HCT116 (cell line): Measurements from ENCODE around the gene CDH13. TPM values are rescaled to one million over a fixed set of nuclear protein-coding genes. Genes with fewer than 3 reads are reported as not detected.

Experiments used
- ATAC-seq: fragments of 200-7000 bp; cut with Tn5 transposase; 2 replicates; pipeline ENCODE4 v1.9.1; 2020; ENCODE audit warnings: mild to moderate bottlenecking, moderate library complexity
- BruUV-seq: library from RNA; stranded (reverse); fragments of 400-500 nt; replicated peaks from 2 replicates; lab custom pipeline; 2021; lab: Mats Ljungman, UMichigan
- CTCF ChIA-PET: fragments of 300-600 bp; sonication (Branson Sonifier 250); formaldehyde crosslinking; loops from one replicate; lab custom pipeline; 2021; ENCODE audit warnings: antibody characterized with exemption; lab: Charles Lee
- POLR2A ChIA-PET: fragments of 300-600, 350-600 bp; sonication (Branson Sonifier 250); formaldehyde crosslinking; loops from one replicate; lab custom pipeline; 2021; ENCODE audit warnings: antibody characterized with exemption; lab: Charles Lee
- RAD21 ChIA-PET, 2 experiments: fragments of 300-600 bp; sonication (Branson Sonifier 250); formaldehyde crosslinking; loops; one replicate each; lab custom pipeline; 2023; ENCODE audit warnings: low total read pairs in 2 of 2; ENCODE audit not compliant: uncharacterized antibody in 2 of 2, unreplicated experiment in 2 of 2, low non-redundant PET in 1 of 2; lab: Charles Lee
- DNase-seq: peaks from one replicate; pipeline ENCODE4 v3.0.0-alpha.2; 2010; ENCODE audit warnings: low read depth, low spot score
- H2AFZ ChIP-seq: fragments of 200-600 bp; shearing (Covaris generic), sonication (generic); 2 replicates; pipeline ENCODE4 v1.6.1; 2017; ENCODE audit warnings: low read depth, mixed run types, mixed read lengths, antibody characterized with exemption, low read length; ENCODE audit not compliant: poor library complexity, severe bottlenecking
- H3K27ac ChIP-seq: 2 replicates; pipeline ENCODE4 v1.5.1; 2012; ENCODE audit warnings: low read depth, low read length
- H3K27me3 ChIP-seq: fragments of 200-600 bp; sonication (generic); 2 replicates; pipeline ENCODE4 v1.6.1; 2016; ENCODE audit warnings: mixed run types, low read length, mixed read lengths; ENCODE audit not compliant: insufficient read depth
- H3K36me3 ChIP-seq, 2 experiments: fragments of 200-500 bp in 1 of 2; fragments of 200-600 bp in 1 of 2; sonication (Bioruptor generic) in 1 of 2; sonication (generic) in 1 of 2; 2 replicates each; pipeline versions ENCODE4 v1.5.1 to v1.6.1; 2014 to 2016; ENCODE audit warnings: low read length in 2 of 2, inconsistent platforms in 1 of 2, mixed read lengths in 1 of 2, mixed run types in 1 of 2; ENCODE audit not compliant: insufficient read depth in 2 of 2, control insufficient read depth in 1 of 2
- H3K4me1 ChIP-seq, 2 experiments: fragments of 200-600 bp in 1 of 2; sonication (generic) in 1 of 2; 2 replicates each; pipeline versions ENCODE4 v1.5.1 to v1.6.1; 2012 to 2017; ENCODE audit warnings: low read length in 2 of 2, inconsistent platforms in 1 of 2, mild to moderate bottlenecking in 1 of 2, mixed read lengths in 1 of 2, mixed run types in 1 of 2, moderate library complexity in 1 of 2; ENCODE audit not compliant: insufficient read depth in 2 of 2, control insufficient read depth in 1 of 2
- H3K4me2 ChIP-seq: fragments of 200-600 bp; sonication (generic); 2 replicates; pipeline ENCODE4 v1.6.1; 2017; ENCODE audit warnings: mixed run types, low read length, mixed read lengths
- H3K4me3 ChIP-seq, 2 experiments: fragments of 200-600 bp in 1 of 2; sonication (generic) in 1 of 2; replicated peaks in 1 of 2; 2 replicates each; pipeline ENCODE4 v1.5.1; 2011 to 2016; ENCODE audit warnings: low read length in 2 of 2, control low read depth in 1 of 2, low read depth in 1 of 2, mild to moderate bottlenecking in 1 of 2, mixed read lengths in 1 of 2, mixed run types in 1 of 2
- H3K79me2 ChIP-seq: fragments of 200-600 bp; sonication (generic); 2 replicates; pipeline ENCODE4 v1.6.1; 2017; ENCODE audit warnings: mild to moderate bottlenecking, mixed run types, low read length, moderate library complexity, mixed read lengths; ENCODE audit not compliant: insufficient read depth
- H3K9ac ChIP-seq: fragments of 200-600 bp; sonication (generic); 2 replicates; pipeline ENCODE4 v1.6.1; 2016; ENCODE audit warnings: low read length, mixed read lengths
- H3K9me2 ChIP-seq: fragments of 200-600 bp; sonication (generic), shearing (Covaris generic); 2 replicates; pipeline ENCODE4 v1.6.1; 2017; ENCODE audit warnings: mixed run types, mild to moderate bottlenecking, moderate library complexity; ENCODE audit not compliant: insufficient read depth
- H3K9me3 ChIP-seq, 2 experiments: fragments of 200-500 bp in 1 of 2; fragments of 200-600 bp in 1 of 2; sonication (Bioruptor generic) in 1 of 2; sonication (generic) in 1 of 2; 2 replicates each; pipeline ENCODE4 v1.6.1; 2014 to 2017; ENCODE audit warnings: low read length in 2 of 2, mixed read lengths in 2 of 2, inconsistent platforms in 1 of 2, low read depth in 1 of 2, mild to moderate bottlenecking in 1 of 2, mixed run types in 1 of 2, moderate library complexity in 1 of 2; ENCODE audit not compliant: control insufficient read depth in 1 of 2, insufficient read depth in 1 of 2
- H4K20me1 ChIP-seq: fragments of 200-600 bp; sonication (generic), shearing (Covaris generic); 2 replicates; pipeline ENCODE4 v1.6.1; 2017; ENCODE audit warnings: mixed run types, mild to moderate bottlenecking, moderate library complexity; ENCODE audit not compliant: insufficient read depth
- EGR1 ChIP-seq: IDR thresholded peaks from 2 replicates; pipeline ENCODE4 v1.6.1; 2012; ENCODE audit warnings: low read depth
- ELF1 ChIP-seq: IDR thresholded peaks from 2 replicates; pipeline ENCODE4 v1.6.1; 2012; ENCODE audit warnings: low read depth, borderline replicate concordance
- EZH2phosphoT487 ChIP-seq: fragments of 200-600 bp; IDR thresholded peaks from 2 replicates; pipeline ENCODE4 v1.6.1; 2018; ENCODE audit warnings: antibody characterized with exemption, borderline replicate concordance
- JUND ChIP-seq: IDR thresholded peaks from 2 replicates; pipeline ENCODE4 v1.6.1; 2012
- MAX ChIP-seq: IDR thresholded peaks from 2 replicates; pipeline ENCODE4 v1.6.1; 2012
- POLR2AphosphoS5 ChIP-seq: IDR thresholded peaks from 2 replicates; pipeline ENCODE4 v1.6.1; 2011; ENCODE audit warnings: mild to moderate bottlenecking, low read depth, low read length, moderate library complexity
- REST ChIP-seq: IDR thresholded peaks from 2 replicates; pipeline ENCODE4 v1.6.1; 2012; ENCODE audit warnings: low read depth
- SIN3A ChIP-seq: IDR thresholded peaks from 2 replicates; pipeline ENCODE4 v1.6.1; 2012; ENCODE audit warnings: low read depth
- SP1 ChIP-seq: IDR thresholded peaks from 2 replicates; pipeline ENCODE4 v1.6.1; 2012; ENCODE audit warnings: low read depth
- TCF7L2 ChIP-seq: IDR thresholded peaks from 2 replicates; pipeline ENCODE4 v1.7.0; 2011; ENCODE audit warnings: borderline replicate concordance, inconsistent platforms; ENCODE audit not compliant: insufficient read depth, insufficient read length; ENCODE audit errors: extremely low read depth
- YY1 ChIP-seq: IDR thresholded peaks from 2 replicates; pipeline ENCODE4 v1.6.1; 2011; ENCODE audit warnings: low read length, low read depth, moderate library complexity, mild to moderate bottlenecking; ENCODE audit not compliant: insufficient replicate concordance; ENCODE audit errors: extremely low read depth
- ZBTB33 ChIP-seq: IDR thresholded peaks from 2 replicates; pipeline ENCODE4 v1.6.1; 2011; ENCODE audit warnings: mild to moderate bottlenecking, low read length, moderate library complexity; ENCODE audit not compliant: insufficient replicate concordance; ENCODE audit errors: extremely low read depth
- ZFX ChIP-seq: fragments of 450-650 bp; IDR thresholded peaks from 2 replicates; pipeline ENCODE4 v1.6.1; 2017
- ZNF274 ChIP-seq: fragments of 200-500 bp; sonication (Bioruptor generic); IDR thresholded peaks from 2 replicates; pipeline ENCODE4 v1.6.1; 2014; ENCODE audit warnings: mild to moderate bottlenecking, low read depth, low read length, inconsistent platforms
- intact Hi-C: fragments of 100-400 bp; cut with micrococcal nuclease; formaldehyde crosslinking; loops from 2 replicates; pipeline ENCODE4 v1.10.0; 2022
- total RNA-seq: library from RNA; stranded (reverse); gene quantifications from one replicate; pipeline ENCODE4 v1.2.1, GENCODE V29; 2021; ENCODE audit not compliant: unreplicated experiment

The CDH13 gene
- total RNA-seq, 1 experiment from 2014 or later = not detected

- RAD21 ChIA-PET = no interaction called here
- no peak for TF ChIP-seq ZFX
- no peak for TF ChIP-seq REST
- no peak for TF ChIP-seq SIN3A
- no peak for TF ChIP-seq SP1
- TF ChIP-seq ZBTB33 = no peak
- TF ChIP-seq ZNF274 = no peak
- no peak for TF ChIP-seq ELF1
- no peak for TF ChIP-seq POLR2AphosphoS5
- no peak for TF ChIP-seq JUND
- no peak for TF ChIP-seq YY1
- TF ChIP-seq TCF7L2 = no peak
- TF ChIP-seq EGR1 = no peak
- no peak for TF ChIP-seq EZH2phosphoT487
- no peak for TF ChIP-seq MAX
- Histone ChIP-seq H3K4me3 (no peak overlapping the region), H3K27ac (no peak overlapping the region), H3K4me2 (no peak overlapping the region), H3K4me1 (peaks cover 0 to 5% of the 10 kb centered on the region in 2 experiments; a peak in 1 of 4 replicates), H3K9ac (no peak overlapping the region), H3K9me3 (no peaks in the 10 kb centered on the region), H3K9me2 (no peaks in the 10 kb centered on the region), H4K20me1 (no peaks in the 10 kb centered on the region), H3K79me2 (no peaks in the 10 kb centered on the region), H2AFZ (no peak overlapping the region), H3K36me3 (no peaks in the 10 kb centered on the region), H3K27me3 (peaks cover 17% of the 10 kb centered on the region; the same call in 1 of the 2 replicates)
- POLR2A ChIA-PET = no interaction called here
- DNase-seq = no peak
- BruUV-seq = no TSS peak
- CTCF ChIA-PET = no interaction called here
- no peak for ATAC-seq
- intact Hi-C loops = no loop called here
Measured at GRCh38 chr16:82612263-82612662, 14.5 kb upstream of the CDH13 start.
